ENCODE results near the gene MFNG.

The MFNG gene

GRCh38 chr22:37526376-37526775, 40.2 kb upstream of the MFNG start:
- DNase-seq (ENCODE audit: low read depth): peak; percentile 77
- H3K4me3 ChIP-seq (ENCODE audit: control insufficient read depth, low read depth, low read length): no peak overlapping the region
- TF ChIP-seq CTCF (conservative IDR thresholded peaks at IDR 0.05; ENCODE audit: control insufficient read depth, insufficient read depth, low read depth, low read length): no peak

- TF ChIP-seq CTCF (conservative IDR thresholded peaks at IDR 0.05; ENCODE audit: control insufficient read depth, insufficient read depth, low read depth, low read length): no peak
- no peak overlapping the region for H3K4me3 ChIP-seq (ENCODE audit: control insufficient read depth, low read depth, low read length)
- no peak for DNase-seq (ENCODE audit: low read depth)
Measured at GRCh38 chr22:37525746-37526350, 39.7 kb upstream of the MFNG start.

- DNase-seq (ENCODE audit: low read depth): peak; percentile 79
- no peak overlapping the region for H3K4me3 ChIP-seq (ENCODE audit: control insufficient read depth, low read depth, low read length)
- no peak for TF ChIP-seq CTCF (conservative IDR thresholded peaks at IDR 0.05; ENCODE audit: control insufficient read depth, insufficient read depth, low read depth, low read length)
Measured at GRCh38 chr22:37525073-37525745, 39.0 kb upstream of the MFNG start.

GRCh38 chr22:37522482-37522881, 36.3 kb upstream of the MFNG start:
- no peak for DNase-seq (ENCODE audit: low read depth)
- no peak for TF ChIP-seq CTCF (conservative IDR thresholded peaks at IDR 0.05; ENCODE audit: control insufficient read depth, insufficient read depth, low read depth, low read length)
- no peak overlapping the region for H3K4me3 ChIP-seq (ENCODE audit: control insufficient read depth, low read depth, low read length)

- no peak overlapping the region for H3K4me3 ChIP-seq (ENCODE audit: control insufficient read depth, low read depth, low read length)
- no peak for TF ChIP-seq CTCF (conservative IDR thresholded peaks at IDR 0.05; ENCODE audit: control insufficient read depth, insufficient read depth, low read depth, low read length)
- DNase-seq (ENCODE audit: low read depth): no peak
Measured at GRCh38 chr22:37521236-37521739, 35.1 kb upstream of the MFNG start.

- no peak for DNase-seq (ENCODE audit: low read depth)
- TF ChIP-seq CTCF (conservative IDR thresholded peaks at IDR 0.05; ENCODE audit: control insufficient read depth, insufficient read depth, low read depth, low read length): no peak
- no peak overlapping the region for H3K4me3 ChIP-seq (ENCODE audit: control insufficient read depth, low read depth, low read length)
Measured at GRCh38 chr22:37520776-37521191, 34.6 kb upstream of the MFNG start.

Data from fibroblast of mammary gland (primary cell).